DOHH2 (cell line): ENCODE data around the gene TMEFF2.
"Not testable (repeated sequence)": the region's sequence is repeated elsewhere in the genome, so short reads cannot be mapped to it uniquely, and the experiment has no call there.

Experiments used
- H3F3A ChIP-seq: fragments of 200-600 bp; sonication (generic), shearing (Covaris generic); 2 replicates; pipeline ENCODE4 v1.6.0; 2016; ENCODE audit warnings: antibody characterized with exemption, mild to moderate bottlenecking; ENCODE audit not compliant: control insufficient read depth, insufficient read depth
- H3K27ac ChIP-seq: fragments of 200-600 bp; sonication (generic); 2 replicates; pipeline ENCODE4 v1.5.1; 2014; ENCODE audit warnings: low read depth, mild to moderate bottlenecking, low read length, moderate library complexity
- H3K27me3 ChIP-seq: fragments of 200-600 bp; sonication (generic); 2 replicates; pipeline ENCODE4 v1.6.1; 2014; ENCODE audit warnings: mild to moderate bottlenecking, low read length, mixed read lengths; ENCODE audit not compliant: control insufficient read depth
- H3K36me3 ChIP-seq: fragments of 200-600 bp; sonication (generic); 2 replicates; pipeline ENCODE4 v1.6.1; 2014; ENCODE audit warnings: mild to moderate bottlenecking, low read length, moderate library complexity, mixed read lengths; ENCODE audit not compliant: control insufficient read depth
- H3K4me1 ChIP-seq: fragments of 200-600 bp; sonication (generic); 2 replicates; pipeline ENCODE4 v1.6.1; 2014; ENCODE audit warnings: mild to moderate bottlenecking, low read length, mixed read lengths; ENCODE audit not compliant: control insufficient read depth
- H3K4me2 ChIP-seq: fragments of 200-600 bp; sonication (generic); 2 replicates; pipeline ENCODE4 v1.6.0; 2014; ENCODE audit warnings: mild to moderate bottlenecking, low read length, moderate library complexity
- H3K4me3 ChIP-seq: fragments of 200-600 bp; sonication (generic); 2 replicates; pipeline ENCODE4 v1.5.1; 2014; ENCODE audit warnings: mild to moderate bottlenecking, low read length, mixed read lengths
- H3K79me2 ChIP-seq: fragments of 200-600 bp; sonication (generic); 2 replicates; pipeline ENCODE4 v1.6.1; 2014; ENCODE audit warnings: mild to moderate bottlenecking, low read length, mixed read lengths; ENCODE audit not compliant: control insufficient read depth
- H3K9me2 ChIP-seq: fragments of 200-600 bp; sonication (generic); replicated peaks from 2 replicates; pipeline ENCODE4 v1.6.1; 2014; ENCODE audit warnings: mild to moderate bottlenecking, low read length, mixed read lengths; ENCODE audit not compliant: control insufficient read depth
- H3K9me3 ChIP-seq: fragments of 200-600 bp; sonication (generic); 2 replicates; pipeline ENCODE4 v1.6.1; 2014; ENCODE audit warnings: antibody characterized with exemption, low read length, mixed read lengths; ENCODE audit not compliant: control insufficient read depth, insufficient read depth
- H4K20me1 ChIP-seq: fragments of 200-600 bp; sonication (generic); 2 replicates; pipeline ENCODE4 v1.6.0; 2014; ENCODE audit warnings: low read depth, mild to moderate bottlenecking, antibody characterized with exemption, low read length, moderate library complexity; ENCODE audit not compliant: control insufficient read depth, insufficient read depth
- EZH2phosphoT487 ChIP-seq: fragments of 200-600 bp; sonication (generic); IDR thresholded peaks from 2 replicates; pipeline ENCODE4 v1.6.1; 2017; ENCODE audit warnings: borderline replicate concordance, mild to moderate bottlenecking, antibody characterized with exemption, low read length, moderate library complexity, mixed read lengths
- TF ChIP-seq, protein P1 (sequence below): fragments of 200-600 bp; sonication (generic); IDR thresholded peaks from one replicate; pipeline ENCODE4 v1.5.1; 2014; ENCODE audit warnings: antibody characterized with exemption, mild to moderate bottlenecking, low read depth, low read length; ENCODE audit not compliant: poor library complexity, severe bottlenecking

The TMEFF2 gene

DNA sequence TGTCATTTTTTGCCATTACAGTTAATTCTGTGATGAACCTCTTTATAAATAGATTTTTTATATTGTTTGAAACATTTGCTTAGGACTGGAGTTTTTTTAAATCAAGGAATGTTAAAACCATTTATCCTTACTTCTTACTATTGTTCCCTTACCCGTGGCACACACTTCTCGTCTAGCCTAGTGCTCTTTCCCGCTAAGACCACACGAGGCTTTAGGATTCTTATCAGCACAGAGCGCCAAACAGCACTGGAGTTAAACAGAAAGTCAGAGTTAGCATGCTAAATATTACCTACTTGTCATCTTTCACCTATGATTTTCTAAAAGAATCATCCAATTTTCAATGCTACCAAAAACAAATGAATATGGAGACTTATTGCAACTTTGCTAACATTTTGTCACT, 112.6 kb downstream of the TMEFF2 start:
- TF ChIP-seq, protein P1, sequence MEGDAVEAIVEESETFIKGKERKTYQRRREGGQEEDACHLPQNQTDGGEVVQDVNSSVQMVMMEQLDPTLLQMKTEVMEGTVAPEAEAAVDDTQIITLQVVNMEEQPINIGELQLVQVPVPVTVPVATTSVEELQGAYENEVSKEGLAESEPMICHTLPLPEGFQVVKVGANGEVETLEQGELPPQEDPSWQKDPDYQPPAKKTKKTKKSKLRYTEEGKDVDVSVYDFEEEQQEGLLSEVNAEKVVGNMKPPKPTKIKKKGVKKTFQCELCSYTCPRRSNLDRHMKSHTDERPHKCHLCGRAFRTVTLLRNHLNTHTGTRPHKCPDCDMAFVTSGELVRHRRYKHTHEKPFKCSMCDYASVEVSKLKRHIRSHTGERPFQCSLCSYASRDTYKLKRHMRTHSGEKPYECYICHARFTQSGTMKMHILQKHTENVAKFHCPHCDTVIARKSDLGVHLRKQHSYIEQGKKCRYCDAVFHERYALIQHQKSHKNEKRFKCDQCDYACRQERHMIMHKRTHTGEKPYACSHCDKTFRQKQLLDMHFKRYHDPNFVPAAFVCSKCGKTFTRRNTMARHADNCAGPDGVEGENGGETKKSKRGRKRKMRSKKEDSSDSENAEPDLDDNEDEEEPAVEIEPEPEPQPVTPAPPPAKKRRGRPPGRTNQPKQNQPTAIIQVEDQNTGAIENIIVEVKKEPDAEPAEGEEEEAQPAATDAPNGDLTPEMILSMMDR, result no peak
- TF ChIP-seq EZH2phosphoT487, result no peak
- no peak overlapping the region for H3K4me3 ChIP-seq
- H3K27me3 ChIP-seq, result no peaks in the 10 kb centered on the region
- no peaks in the 10 kb centered on the region for H3K9me3 ChIP-seq
- no peaks in the 10 kb centered on the region for H3K36me3 ChIP-seq
- H3K79me2 ChIP-seq, result no peaks in the 10 kb centered on the region
- H3K9me2 ChIP-seq, result no peaks in the 10 kb centered on the region
- no peaks in the 10 kb centered on the region for H3K4me1 ChIP-seq
- H3K4me2 ChIP-seq, result no peak overlapping the region
- no peak overlapping the region for H3K27ac ChIP-seq
- H3F3A ChIP-seq, result no peaks in the 10 kb centered on the region
- H4K20me1 ChIP-seq, result no peaks in the 10 kb centered on the region

DNA sequence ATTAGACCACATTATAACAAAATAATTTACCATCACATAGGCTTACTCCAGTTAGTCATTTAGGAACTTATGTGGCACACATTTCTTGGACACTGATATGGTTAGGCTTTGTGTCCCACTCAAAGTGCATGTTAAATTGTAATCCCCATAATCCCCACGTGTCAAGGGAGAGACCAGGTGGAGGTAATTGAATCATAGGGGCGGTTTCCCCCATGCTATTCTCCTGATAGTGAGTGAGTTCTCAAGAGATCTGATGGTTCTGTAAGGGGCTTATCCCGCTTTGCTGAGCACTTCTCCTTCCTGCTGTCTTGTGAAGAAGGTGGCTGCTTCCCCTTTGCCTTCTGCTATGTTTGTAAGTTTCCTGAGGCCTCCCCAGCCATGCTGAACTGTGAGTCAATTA, 114.6 kb downstream of the TMEFF2 start:
- not testable (repeated sequence) for H3F3A ChIP-seq, H3K36me3 ChIP-seq, H3K9me2 ChIP-seq, H3K4me1 ChIP-seq, H4K20me1 ChIP-seq, H3K79me2 ChIP-seq, H3K9me3 ChIP-seq, H3K4me2 ChIP-seq, H3K27me3 ChIP-seq, H3K4me3 ChIP-seq, H3K27ac ChIP-seq

DNA sequence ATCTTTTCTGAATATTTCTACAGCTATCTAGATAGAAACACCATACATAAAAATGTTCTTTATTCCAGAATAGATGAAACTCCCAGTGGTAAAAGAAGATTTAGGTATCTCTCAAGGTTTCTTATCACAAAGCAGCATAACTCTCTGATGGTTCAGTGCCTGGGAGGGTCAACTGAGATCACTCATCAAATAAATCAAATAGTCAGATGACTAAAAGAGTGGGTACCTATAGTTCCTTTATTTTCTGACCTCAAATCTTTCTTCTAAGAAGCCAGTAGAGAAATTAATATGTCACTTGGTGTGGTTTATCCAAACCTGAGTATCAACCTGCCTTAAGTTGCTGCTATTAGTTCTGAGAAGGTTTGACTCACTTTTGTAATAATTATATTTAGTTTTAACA, 120.9 kb downstream of the TMEFF2 start:
- no peak overlapping the region for H3K27ac ChIP-seq
- H3K36me3 ChIP-seq, result no peaks in the 10 kb centered on the region
- no peaks in the 10 kb centered on the region for H3K9me2 ChIP-seq
- H4K20me1 ChIP-seq, result no peaks in the 10 kb centered on the region
- H3F3A ChIP-seq, result no peaks in the 10 kb centered on the region
- no peaks in the 10 kb centered on the region for H3K9me3 ChIP-seq
- H3K4me3 ChIP-seq, result no peak overlapping the region
- TF ChIP-seq EZH2phosphoT487, result no peak
- TF ChIP-seq, protein P1, result no peak
- no peaks in the 10 kb centered on the region for H3K4me1 ChIP-seq
- H3K4me2 ChIP-seq, result no peak overlapping the region
- no peaks in the 10 kb centered on the region for H3K79me2 ChIP-seq
- no peaks in the 10 kb centered on the region for H3K27me3 ChIP-seq

DNA sequence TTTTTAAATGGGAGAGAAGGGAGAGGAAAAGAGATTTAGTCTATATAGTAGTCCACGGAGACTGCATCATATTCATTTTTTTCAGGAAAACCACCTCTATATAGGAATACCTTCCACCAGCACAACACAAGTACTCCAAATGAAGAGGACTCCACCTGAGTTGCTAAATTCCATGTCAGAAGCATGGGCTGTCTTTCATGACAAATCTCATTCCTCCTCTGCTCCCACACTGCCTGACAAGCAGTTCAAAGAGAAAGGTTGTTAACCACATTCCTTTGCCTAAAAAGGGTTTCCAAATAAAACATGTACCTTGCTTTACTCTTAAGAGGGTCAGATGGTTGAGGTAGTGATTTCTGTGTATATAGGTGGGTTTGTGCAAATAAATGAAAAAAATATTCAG, 122.0 kb downstream of the TMEFF2 start:
- H3K9me2 ChIP-seq, result no peaks in the 10 kb centered on the region
- no peaks in the 10 kb centered on the region for H3F3A ChIP-seq
- H3K4me1 ChIP-seq, result no peaks in the 10 kb centered on the region
- H3K79me2 ChIP-seq, result no peaks in the 10 kb centered on the region
- TF ChIP-seq, protein P1, result no peak
- no peak for TF ChIP-seq EZH2phosphoT487
- H4K20me1 ChIP-seq, result no peaks in the 10 kb centered on the region
- H3K4me3 ChIP-seq, result no peak overlapping the region
- H3K36me3 ChIP-seq, result no peaks in the 10 kb centered on the region
- H3K9me3 ChIP-seq, result no peaks in the 10 kb centered on the region
- H3K4me2 ChIP-seq, result no peak overlapping the region
- H3K27ac ChIP-seq, result no peak overlapping the region
- no peaks in the 10 kb centered on the region for H3K27me3 ChIP-seq
